ENCODE data around the gene ART1. TPM values are rescaled to one million over a fixed set of nuclear protein-coding genes. Genes with fewer than 3 reads are reported as not detected.
"Not testable (repeated sequence)": the region's sequence is repeated elsewhere in the genome, so short reads cannot be mapped to it uniquely, and the experiment has no call there.

The ART1 gene
- total RNA-seq, 3 donors from 2014 or later = 1.8 TPM; not detected in 2

- no peak for TF ChIP-seq CTCF (IDR thresholded peaks at IDR 0.05)
- Histone ChIP-seq H3K4me3 (no peak overlapping the region), H3K9me3 (no peaks in the 10 kb centered on the region), H3K4me1 (ENCODE audit: low read depth) (peaks cover 12% of the 10 kb centered on the region), H3K36me3 (ENCODE audit: low read depth) (no peaks in the 10 kb centered on the region)
- peak; percentile 91 for ATAC-seq
- intact Hi-C loops (cut with DNase I, micrococcal nuclease) = no loop called here
- peak; percentile 71 to 81 (median 78) for DNase-seq
These were observed 2.6 kb upstream of the ART1 start for GRCh38 chr11:3642071-3642951.

- ATAC-seq; intact Hi-C loops (cut with DNase I, micrococcal nuclease); H3K36me3 ChIP-seq (ENCODE audit: low read depth); H3K9me3 ChIP-seq; H3K4me3 ChIP-seq: not testable (repeated sequence)
- peaks cover 12% of the 10 kb centered on the region for H3K4me1 ChIP-seq (ENCODE audit: low read depth)
- peak in 1 of 3 donors; percentile 2 for DNase-seq
These were observed 1.8 kb upstream of the ART1 start for GRCh38 chr11:3643102-3643546.

DNA sequence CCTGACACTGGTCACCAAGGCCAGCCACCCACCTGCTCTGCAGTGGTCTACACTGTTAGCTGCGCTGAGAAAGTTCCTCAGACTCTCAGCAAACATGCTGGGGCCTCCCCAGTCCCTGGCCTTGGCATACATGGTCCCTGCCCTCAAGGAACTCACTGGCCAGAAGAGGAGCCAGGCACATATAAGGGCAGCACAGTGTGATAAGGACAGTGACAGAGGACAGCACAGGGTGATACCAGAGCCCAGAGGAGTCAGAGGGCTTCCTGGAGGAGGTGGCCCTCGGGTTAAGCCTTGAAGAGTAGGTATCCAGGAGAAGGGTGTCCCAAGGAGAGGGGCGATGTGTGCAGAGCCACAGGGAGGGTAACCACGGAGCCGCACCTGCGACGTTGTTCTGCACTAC, 624 bp downstream of the ART1 start:
- intact Hi-C loops (cut with DNase I, micrococcal nuclease) = no loop called here
- Histone ChIP-seq H3K36me3 (ENCODE audit: low read depth) (no peaks in the 10 kb centered on the region), H3K4me3 (no peak overlapping the region), H3K9me3 (no peaks in the 10 kb centered on the region), H3K4me1 (ENCODE audit: low read depth) (peaks cover 12% of the 10 kb centered on the region)
- ATAC-seq (no peak), DNase-seq (no peak)
- no peak for TF ChIP-seq CTCF (IDR thresholded peaks at IDR 0.05)

DNA sequence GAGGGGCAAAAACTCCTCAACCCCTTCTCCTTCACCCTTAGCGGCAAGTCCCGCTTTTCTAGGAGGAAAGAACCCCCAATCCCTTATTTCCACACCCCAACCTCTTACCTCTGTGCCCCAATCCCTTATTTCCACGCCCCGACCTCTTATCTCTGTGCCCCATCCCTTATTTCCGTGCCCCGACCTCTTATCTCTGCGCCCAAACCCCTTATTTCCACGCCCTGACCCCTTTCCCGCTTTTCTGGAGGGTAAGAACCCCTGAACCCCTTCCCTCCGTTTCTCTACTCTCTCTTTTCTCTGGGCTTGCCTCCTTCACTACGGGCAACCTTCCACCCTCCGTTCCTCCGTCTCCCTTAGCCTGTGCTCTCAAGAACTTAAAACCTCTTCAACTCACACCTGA, 3.9 kb downstream of the ART1 start:
- intact Hi-C loops (cut with DNase I, micrococcal nuclease); H3K4me1 ChIP-seq (ENCODE audit: low read depth); H3K36me3 ChIP-seq (ENCODE audit: low read depth); H3K4me3 ChIP-seq; H3K9me3 ChIP-seq; DNase-seq; ATAC-seq: not testable (repeated sequence)

GRCh38 chr11:3649374-3649773, 4.4 kb downstream of the ART1 start:
- DNase-seq; H3K9me3 ChIP-seq; H3K4me1 ChIP-seq (ENCODE audit: low read depth); H3K4me3 ChIP-seq; H3K36me3 ChIP-seq (ENCODE audit: low read depth); ATAC-seq; intact Hi-C loops (cut with DNase I, micrococcal nuclease): not testable (repeated sequence)

DNA sequence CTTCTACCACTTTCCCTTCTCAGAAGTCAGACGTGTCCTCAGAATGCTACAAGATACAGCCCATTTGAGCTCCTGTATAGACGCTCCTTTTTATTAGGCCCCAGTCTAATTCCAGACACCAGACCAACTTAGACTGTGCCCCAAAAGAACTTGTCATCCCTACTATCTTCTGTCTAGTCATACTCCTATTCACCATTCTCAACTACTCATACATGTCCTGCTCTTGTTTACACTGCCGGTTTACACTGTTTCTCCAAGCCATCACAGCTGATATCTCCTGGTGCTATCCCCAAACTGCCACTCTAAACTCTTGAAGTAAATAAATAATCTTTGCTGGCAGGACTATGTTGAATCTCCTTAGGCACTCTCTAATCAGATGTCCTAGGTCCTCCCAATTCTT, 7.6 kb downstream of the ART1 start:
- H3K4me3 ChIP-seq; ATAC-seq; H3K4me1 ChIP-seq (ENCODE audit: low read depth); DNase-seq; intact Hi-C loops (cut with DNase I, micrococcal nuclease); H3K9me3 ChIP-seq; H3K36me3 ChIP-seq (ENCODE audit: low read depth): not testable (repeated sequence)

DNA sequence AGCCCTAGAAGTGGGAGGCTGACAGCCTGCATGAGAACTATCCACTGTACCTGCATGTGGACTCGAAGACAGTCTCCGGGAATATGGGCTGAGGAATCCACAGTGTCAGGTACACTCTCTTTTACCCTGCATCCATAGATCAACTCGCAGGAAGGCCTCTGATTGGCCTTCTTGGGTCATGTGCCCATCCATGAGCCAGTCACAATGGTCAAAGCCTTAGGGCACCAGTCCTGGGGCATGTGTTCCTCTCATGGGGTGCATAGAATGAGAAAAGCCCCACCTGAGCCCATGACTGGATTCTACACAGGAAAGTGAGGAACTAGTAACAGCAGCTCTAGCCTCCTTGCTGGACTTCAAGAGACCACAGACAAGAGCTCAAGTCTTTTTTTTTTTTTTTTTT, 10.6 kb downstream of the ART1 start:
- intact Hi-C loops (cut with DNase I, micrococcal nuclease) = no loop called here
- H3K4me3 ChIP-seq = no peak overlapping the region
- no peaks in the 10 kb centered on the region for H3K36me3 ChIP-seq (ENCODE audit: low read depth)
- DNase-seq (no peak), ATAC-seq (no peak)
- TF ChIP-seq CTCF (IDR thresholded peaks at IDR 0.05) = no peak
- no peaks in the 10 kb centered on the region for H3K9me3 ChIP-seq
- H3K4me1 ChIP-seq (ENCODE audit: low read depth) = no peaks in the 10 kb centered on the region

GRCh38 chr11:3657331-3657730, 12.4 kb downstream of the ART1 start:
- H3K9me3 ChIP-seq; H3K4me1 ChIP-seq (ENCODE audit: low read depth); DNase-seq; intact Hi-C loops (cut with DNase I, micrococcal nuclease); ATAC-seq; H3K36me3 ChIP-seq (ENCODE audit: low read depth); H3K4me3 ChIP-seq: not testable (repeated sequence)

Measured in mucosa of descending colon (tissue), 3 donors.